Endometrial microvascular endothelial cells (primary cell): Measurements from ENCODE around the gene YKT6. TPM values are rescaled to one million over a fixed set of nuclear protein-coding genes. Genes with fewer than 3 reads are reported as not detected.
"Not testable (repeated sequence)": the region's sequence is repeated elsewhere in the genome, so short reads cannot be mapped to it uniquely, and the experiment has no call there.

ENCODE experiments used
- in situ Hi-C: cut with HindIII; loops from 2 replicates; pipeline ENCODE4 v1.10.0; 2017; ENCODE audit warnings: low sequenced_read_pairs, low pct_unique_long_range_greater_than_20kb; ENCODE audit errors: inconsistent ontology term
- total RNA-seq: library from RNA; depleted of rRNA; stranded (reverse); fragments of >200 nt; gene quantifications from one replicate; pipeline ENCODE4 v1.2.3, GENCODE V29; 2015; ENCODE audit errors: inconsistent ontology term

The YKT6 gene
- total RNA-seq, 1 donor from 2014 or later = 135 TPM

DNA sequence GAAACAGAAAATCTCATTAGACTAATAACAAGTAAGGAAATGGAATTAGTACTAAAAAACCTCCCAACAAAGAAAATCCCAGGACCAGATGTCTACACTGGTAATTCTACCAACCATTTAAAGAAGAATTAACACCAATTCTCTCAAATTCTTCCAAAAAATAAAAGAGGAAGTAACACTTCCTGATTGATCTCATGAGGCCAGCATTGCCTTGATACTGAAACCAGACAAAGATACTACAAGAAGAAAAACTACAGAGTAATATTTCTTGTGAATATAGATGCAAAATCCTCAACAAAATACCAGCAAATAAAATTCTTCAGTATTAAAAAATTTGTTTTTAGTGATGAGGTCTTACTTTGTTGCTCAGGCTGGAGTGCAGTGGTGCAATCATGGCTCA, 32.9 kb upstream of the YKT6 start:
- in situ Hi-C loops = no loop called here

GRCh38 chr7:44171901-44172300, 28.9 kb upstream of the YKT6 start:
- in situ Hi-C loops = not testable (repeated sequence)

- in situ Hi-C loops = no loop called here
Measured at GRCh38 chr7:44172352-44172751, 28.4 kb upstream of the YKT6 start.

DNA sequence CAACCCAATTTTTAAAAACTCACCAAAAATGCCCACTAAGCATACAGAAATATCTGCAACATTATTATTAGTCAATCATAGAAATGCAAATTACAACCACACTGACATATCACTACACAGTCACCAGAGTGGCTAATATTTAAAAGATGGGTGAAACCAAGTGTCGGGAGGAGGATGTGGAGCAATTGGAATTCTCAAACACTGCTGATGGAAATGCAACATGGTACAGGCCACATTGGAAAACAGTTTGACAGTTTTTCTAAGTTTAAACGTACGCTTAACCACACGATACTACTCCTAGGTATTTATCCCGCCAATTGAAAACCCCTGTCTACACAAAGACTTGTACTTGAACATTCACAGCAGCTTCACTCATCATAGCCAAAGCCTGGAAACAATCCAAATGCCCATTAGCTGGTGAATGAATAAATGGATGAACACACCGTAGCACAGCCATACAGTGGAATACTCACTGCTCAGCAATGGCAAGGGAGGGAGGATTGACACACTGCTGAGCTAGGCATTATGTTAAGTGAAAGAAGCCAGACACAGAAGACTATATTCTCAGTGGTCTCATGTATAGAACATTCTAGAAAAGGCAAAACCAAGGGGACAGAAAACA, 27.9 kb upstream of the YKT6 start:
- in situ Hi-C loops = no loop called here

- in situ Hi-C loops = no loop called here
Measured at GRCh38 chr7:44173911-44174693, 26.7 kb upstream of the YKT6 start.

- in situ Hi-C loops = not testable (repeated sequence)
Measured at GRCh38 chr7:44174694-44174948, 26.2 kb upstream of the YKT6 start.

DNA sequence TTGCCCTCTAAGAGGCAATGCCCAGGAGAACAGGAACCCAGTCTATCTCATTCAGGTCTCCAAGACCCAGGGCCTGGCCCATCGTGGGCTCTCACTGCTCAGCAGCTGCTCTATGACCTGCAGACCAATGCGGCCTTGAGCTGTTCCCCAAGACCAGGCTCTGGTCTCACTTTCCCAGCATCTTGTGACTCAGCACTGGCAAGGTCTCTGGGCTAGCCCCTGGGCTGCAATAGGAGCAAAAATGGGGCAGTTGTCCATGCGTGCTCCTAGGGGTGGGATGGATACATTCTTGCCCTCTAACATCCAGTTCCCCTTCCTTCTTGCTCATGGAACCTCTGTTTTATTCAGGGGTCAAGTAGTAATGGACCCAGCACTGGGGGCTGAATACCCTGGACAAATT, 25.0 kb upstream of the YKT6 start:
- in situ Hi-C loops = no loop called here

- in situ Hi-C loops = no loop called here
Measured at GRCh38 chr7:44176486-44176885, 24.3 kb upstream of the YKT6 start.

- in situ Hi-C loops = no loop called here
Measured at GRCh38 chr7:44177570-44178131, 23.1 kb upstream of the YKT6 start.

DNA sequence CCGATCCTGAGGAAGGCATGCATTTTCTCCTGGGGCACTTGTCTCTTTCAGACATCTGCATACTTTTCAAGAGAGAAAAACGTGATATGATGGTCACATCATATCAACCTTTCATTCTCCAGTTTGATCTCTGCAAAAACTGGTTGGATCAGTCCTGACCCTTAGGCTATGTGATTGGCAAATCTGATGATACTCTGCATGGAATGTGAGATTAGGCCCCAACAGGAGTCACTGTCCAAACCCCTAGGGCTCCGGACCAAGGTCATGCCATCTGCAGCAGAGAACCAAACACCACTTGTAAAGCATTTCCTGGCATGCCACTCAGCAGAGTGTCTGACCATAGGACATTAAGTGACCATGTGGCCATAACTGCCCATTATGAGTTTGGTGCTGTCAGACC, 20.1 kb upstream of the YKT6 start:
- in situ Hi-C loops = no loop called here

- in situ Hi-C loops = no loop called here
Measured at GRCh38 chr7:44182827-44183226, 18.0 kb upstream of the YKT6 start.

DNA sequence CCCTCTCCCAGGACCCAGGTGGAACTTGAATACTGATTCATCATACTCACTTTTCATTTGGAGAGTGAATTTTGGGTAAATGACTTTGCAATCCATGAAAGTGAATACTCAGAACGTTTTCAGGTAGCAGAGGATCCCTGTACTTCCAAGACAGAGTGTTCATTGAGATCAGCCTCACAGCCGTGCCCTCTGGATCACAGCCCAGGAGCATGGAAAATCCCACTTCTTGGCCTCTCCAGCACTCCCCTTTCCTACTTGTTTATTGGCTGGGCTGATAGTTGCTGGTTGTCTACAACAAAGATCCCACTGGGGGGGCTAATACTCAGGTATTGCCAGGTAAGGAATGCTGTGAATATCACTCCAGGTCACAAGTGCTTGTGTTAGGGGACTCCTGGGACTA, 17.4 kb upstream of the YKT6 start:
- in situ Hi-C loops = no loop called here

DNA sequence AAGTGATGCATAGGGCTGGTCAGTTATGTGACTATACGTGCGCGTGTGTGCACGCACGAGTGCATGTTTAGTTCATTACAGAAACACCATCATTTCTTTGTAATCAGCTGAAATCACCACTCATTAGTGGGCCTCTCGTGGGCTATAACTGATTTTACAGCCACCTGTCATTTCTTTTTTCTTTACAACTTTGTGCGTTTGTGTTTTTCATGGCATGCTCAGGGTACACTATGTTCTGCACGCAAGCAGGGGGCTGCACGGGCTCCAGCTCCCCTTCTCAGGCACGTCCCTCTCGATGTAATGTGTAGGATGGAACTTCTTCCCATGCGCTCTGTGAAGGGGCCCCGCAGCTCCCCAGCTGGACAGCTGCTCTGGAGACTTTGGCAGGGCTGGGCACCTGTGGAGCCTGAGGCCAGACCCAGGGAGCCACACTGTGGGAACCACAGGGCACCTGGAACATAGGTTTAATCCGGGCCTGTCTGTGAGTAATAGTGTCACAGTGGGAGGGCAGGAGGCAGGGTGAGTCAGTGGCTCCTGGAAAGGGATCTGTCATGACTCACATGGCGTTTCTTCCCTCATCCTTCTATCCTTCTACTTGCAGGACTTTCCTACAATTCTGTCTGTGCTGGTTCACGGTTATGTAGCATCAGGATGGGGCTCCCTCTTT, 16.4 kb upstream of the YKT6 start:
- in situ Hi-C loops = no loop called here

DNA sequence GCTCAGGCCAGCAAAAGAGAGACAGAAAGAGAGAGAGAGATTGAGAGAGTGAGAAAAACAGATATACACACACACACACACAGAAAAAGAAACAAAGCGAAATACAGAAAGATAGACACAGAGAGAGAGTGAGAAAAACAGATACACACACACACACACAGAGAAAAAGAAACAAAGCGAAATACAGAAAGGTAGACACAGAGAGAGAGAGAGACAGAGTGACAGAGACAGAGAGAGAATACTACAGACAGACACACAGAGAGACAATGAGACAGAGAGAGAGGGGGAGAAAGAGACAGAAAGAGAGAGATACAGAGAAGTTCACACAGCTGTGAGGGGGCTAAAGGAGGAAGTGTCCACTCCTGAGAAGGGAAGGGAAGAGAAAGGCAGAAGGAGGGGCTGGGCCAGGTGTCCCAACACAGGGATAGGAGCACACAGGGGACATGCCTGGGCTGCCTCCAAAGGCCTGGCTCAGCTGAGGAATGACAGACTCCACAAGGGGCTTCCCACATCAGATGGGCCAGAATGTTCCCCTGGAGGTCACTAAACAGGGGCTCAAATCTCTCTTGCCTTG, 15.8 kb upstream of the YKT6 start:
- in situ Hi-C loops = no loop called here

GRCh38 chr7:44185729-44186128, 15.0 kb upstream of the YKT6 start:
- in situ Hi-C loops = no loop called here

- in situ Hi-C loops = no loop called here
Measured at GRCh38 chr7:44186736-44187135, 14.0 kb upstream of the YKT6 start.

- in situ Hi-C loops = no loop called here
Measured at GRCh38 chr7:44187636-44188416, 13.0 kb upstream of the YKT6 start.

GRCh38 chr7:44188480-44189225, 12.1 kb upstream of the YKT6 start:
- in situ Hi-C loops = no loop called here
